Tibial artery (tissue), 4 donors: ENCODE measurements around the gene COMMD4.

Experiments used
- DNase-seq, 2 donors: peaks; one replicate each; pipeline ENCODE4 v3.0.0-alpha.2; 2019
- H3K27ac ChIP-seq, 2 donors: fragments of 200-600 bp; sonication (generic) in 1 of 2; 1 replicate in 1 of 2; 2 replicates in 1 of 2; pipeline ENCODE4 v1.5.1; 2018 to 2019; ENCODE audit warnings: mild to moderate bottlenecking in 1 of 2
- H3K27me3 ChIP-seq, 2 donors: fragments of 200-600 bp; sonication (generic) in 1 of 2; one replicate each; pipeline versions ENCODE4 v1.5.1 to v1.6.0; 2016 to 2019
- H3K36me3 ChIP-seq, 3 donors: fragments of 200-600 bp; sonication (generic) in 2 of 3; one replicate each; pipeline ENCODE4 v1.5.1; 2016 to 2019; ENCODE audit warnings: mild to moderate bottlenecking in 2 of 3
- H3K4me1 ChIP-seq, 4 donors: fragments of 200-600 bp; sonication (generic) in 2 of 4; 1 replicate in 3 of 4; 2 replicates in 1 of 4; pipeline ENCODE4 v1.5.1; 2016 to 2019
- H3K4me3 ChIP-seq, 2 donors: fragments of 200-600 bp; sonication (generic) in 1 of 2; 1 replicate in 1 of 2; 2 replicates in 1 of 2; pipeline ENCODE4 v1.5.1; 2018 to 2019; ENCODE audit warnings: mild to moderate bottlenecking in 2 of 2
- H3K9me3 ChIP-seq, 3 donors: fragments of 200-600 bp; sonication (generic) in 1 of 3; one replicate each; pipeline ENCODE4 v1.5.1; 2016 to 2019
- intact Hi-C: fragments of 100-400 bp; cut with DNase I; formaldehyde crosslinking; loops from one replicate; pipeline ENCODE4 v1.15.0; 2023; ENCODE audit warnings: low total_unique reads
- TF ChIP-seq, protein P1 (sequence below), 2 experiments: fragments of 200-600 bp in 1 of 2; fragments of 450-650 bp in 1 of 2; IDR thresholded peaks; one replicate each; pipeline ENCODE4 v1.5.1; 2017 to 2019; ENCODE audit warnings: antibody characterized with exemption in 2 of 2, mild to moderate bottlenecking in 1 of 2, moderate library complexity in 1 of 2

COMMD4 gene

GRCh38 chr15:75361361-75361988 is 25.6 kb downstream of the COMMD4 start:
- TF ChIP-seq, protein P1, sequence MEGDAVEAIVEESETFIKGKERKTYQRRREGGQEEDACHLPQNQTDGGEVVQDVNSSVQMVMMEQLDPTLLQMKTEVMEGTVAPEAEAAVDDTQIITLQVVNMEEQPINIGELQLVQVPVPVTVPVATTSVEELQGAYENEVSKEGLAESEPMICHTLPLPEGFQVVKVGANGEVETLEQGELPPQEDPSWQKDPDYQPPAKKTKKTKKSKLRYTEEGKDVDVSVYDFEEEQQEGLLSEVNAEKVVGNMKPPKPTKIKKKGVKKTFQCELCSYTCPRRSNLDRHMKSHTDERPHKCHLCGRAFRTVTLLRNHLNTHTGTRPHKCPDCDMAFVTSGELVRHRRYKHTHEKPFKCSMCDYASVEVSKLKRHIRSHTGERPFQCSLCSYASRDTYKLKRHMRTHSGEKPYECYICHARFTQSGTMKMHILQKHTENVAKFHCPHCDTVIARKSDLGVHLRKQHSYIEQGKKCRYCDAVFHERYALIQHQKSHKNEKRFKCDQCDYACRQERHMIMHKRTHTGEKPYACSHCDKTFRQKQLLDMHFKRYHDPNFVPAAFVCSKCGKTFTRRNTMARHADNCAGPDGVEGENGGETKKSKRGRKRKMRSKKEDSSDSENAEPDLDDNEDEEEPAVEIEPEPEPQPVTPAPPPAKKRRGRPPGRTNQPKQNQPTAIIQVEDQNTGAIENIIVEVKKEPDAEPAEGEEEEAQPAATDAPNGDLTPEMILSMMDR (IDR thresholded peaks at IDR 0.05), result no peak
- H3K4me3 ChIP-seq, result no peak overlapping the region
- no peak for DNase-seq
- no peak overlapping the region for H3K27ac ChIP-seq
- H3K27me3 ChIP-seq, result no peaks in the 10 kb centered on the region
- intact Hi-C loops, result loop anchor here (10.0 kb wide), 1 partner anchor 403 kb away; no protein-coding TSS in a partner anchor
- no peaks in the 10 kb centered on the region for H3K4me1 ChIP-seq
- H3K36me3 ChIP-seq, result peaks cover 37 to 100% (median 92%) of the 10 kb centered on the region in 3 donors
- H3K9me3 ChIP-seq, result no peaks in the 10 kb centered on the region

- H3K27ac ChIP-seq, result no peak overlapping the region
- no peak for DNase-seq
- intact Hi-C loops, result loop anchor here (10.0 kb wide), 1 partner anchor 403 kb away; no protein-coding TSS in a partner anchor
- TF ChIP-seq, protein P1 (IDR thresholded peaks at IDR 0.05), result no peak
- peaks cover 33 to 100% (median 91%) of the 10 kb centered on the region in 3 donors for H3K36me3 ChIP-seq
- no peaks in the 10 kb centered on the region for H3K27me3 ChIP-seq
- no peaks in the 10 kb centered on the region for H3K9me3 ChIP-seq
- H3K4me3 ChIP-seq, result no peak overlapping the region
- H3K4me1 ChIP-seq, result peaks cover 0 to 1% (median under 1%) of the 10 kb centered on the region in 4 donors
These were observed 26.3 kb downstream of the COMMD4 start for GRCh38 chr15:75361989-75362641.

DNA sequence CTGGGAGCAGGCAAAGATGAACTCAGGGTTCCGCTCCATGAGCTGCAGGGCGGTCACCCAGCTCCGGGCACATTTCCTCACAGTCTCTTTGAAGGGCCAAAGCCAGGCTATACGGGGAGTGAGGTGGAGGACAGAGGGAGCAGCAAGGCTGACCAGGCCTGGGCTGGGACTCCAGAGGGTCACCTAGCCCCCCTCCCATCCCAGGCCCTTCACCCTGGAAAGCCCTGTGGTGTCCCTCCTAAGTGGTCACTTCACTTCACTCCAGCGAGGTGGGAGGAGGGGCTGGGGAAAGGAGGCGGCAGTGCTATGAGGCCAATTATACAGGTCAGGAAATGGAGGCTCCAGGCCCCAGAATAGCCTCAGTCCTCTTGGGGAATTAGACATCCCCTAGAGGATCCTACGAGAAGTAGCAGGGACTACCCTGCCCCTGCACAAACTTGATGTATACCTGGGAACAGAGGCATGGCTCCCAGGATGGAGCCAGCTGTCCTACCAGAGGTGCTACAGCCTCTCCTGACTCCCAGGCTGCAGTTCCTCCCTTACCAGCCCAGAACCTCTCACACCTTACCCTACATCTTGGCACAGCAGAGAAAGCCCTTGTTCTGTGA is 26.9 kb downstream of the COMMD4 start:
- Histone ChIP-seq H3K4me1 (peaks cover 0 to 7% (median 6%) of the 10 kb centered on the region in 4 donors), H3K27me3 (no peaks in the 10 kb centered on the region), H3K4me3 (no peak overlapping the region), H3K9me3 (no peaks in the 10 kb centered on the region), H3K27ac (no peak overlapping the region), H3K36me3 (peaks cover 33 to 99% (median 85%) of the 10 kb centered on the region in 3 donors)
- peak in 1 of 2 donors; percentile 9 for DNase-seq
- TF ChIP-seq, protein P1 (IDR thresholded peaks at IDR 0.05), result no peak
- intact Hi-C loops, result loop anchor here (10.0 kb wide), 1 partner anchor 402 kb away; no protein-coding TSS in a partner anchor

GRCh38 chr15:75363786-75364185 is 27.9 kb downstream of the COMMD4 start:
- H3K27ac ChIP-seq, result no peak overlapping the region
- intact Hi-C loops, result loop anchor here (10.0 kb wide), 1 partner anchor 401 kb away; no protein-coding TSS in a partner anchor
- H3K4me1 ChIP-seq, result peaks cover 0 to 9% (median 7%) of the 10 kb centered on the region in 4 donors
- H3K27me3 ChIP-seq, result no peaks in the 10 kb centered on the region
- no peak overlapping the region for H3K4me3 ChIP-seq
- H3K9me3 ChIP-seq, result no peaks in the 10 kb centered on the region
- H3K36me3 ChIP-seq, result peaks cover 33 to 89% (median 75%) of the 10 kb centered on the region in 3 donors
- DNase-seq, result no peak
- TF ChIP-seq, protein P1 (IDR thresholded peaks at IDR 0.05), result no peak

DNA sequence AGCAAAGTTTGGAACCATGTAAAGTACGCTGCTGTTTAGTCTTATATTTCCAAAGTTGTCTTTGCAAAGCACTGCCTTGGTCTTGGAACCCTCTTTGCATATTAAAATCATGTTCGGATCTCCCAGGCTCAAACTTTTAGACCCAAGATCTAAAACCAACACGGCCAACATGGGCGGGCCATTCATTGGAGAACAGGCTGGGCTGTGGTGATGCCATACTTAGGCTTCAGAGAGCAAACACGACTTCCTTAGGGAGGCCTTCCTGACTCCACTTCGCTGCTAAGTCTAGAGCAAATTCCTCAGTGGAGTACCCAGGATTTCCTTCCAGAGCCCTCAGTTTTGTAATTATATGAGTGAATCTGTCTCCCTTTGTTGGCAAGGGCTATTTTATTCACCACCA is 29.0 kb downstream of the COMMD4 start:
- peaks cover 26 to 78% (median 64%) of the 10 kb centered on the region in 3 donors for H3K36me3 ChIP-seq
- intact Hi-C loops, result loop anchor here (5.0 to 10.0 kb wide), 2 partner anchors 92 to 400 kb away; no protein-coding TSS in a partner anchor
- DNase-seq, result no peak

More for the DNA sequence above, 29.0 kb downstream of the COMMD4 start:
- TF ChIP-seq, protein P1 (IDR thresholded peaks at IDR 0.05), result no peak
- Histone ChIP-seq H3K9me3 (no peaks in the 10 kb centered on the region), H3K27ac (no peak overlapping the region), H3K4me3 (no peak overlapping the region), H3K27me3 (no peaks in the 10 kb centered on the region), H3K4me1 (peaks cover 0 to 19% (median 12%) of the 10 kb centered on the region in 4 donors)
